ENCODE results near the gene DEPP1.

GRCh38 chr10:44959247-44960087, 19.1 kb downstream of the DEPP1 start, which contains the start of gene RASSF4:
- TF ChIP-seq CTCF (IDR thresholded peaks at IDR 0.05; ENCODE audit: poor library complexity, severe bottlenecking) (no peak), EP300 (conservative IDR thresholded peaks at IDR 0.05; ENCODE audit: poor library complexity, severe bottlenecking) (no peak), POLR2AphosphoS5 (IDR thresholded peaks at IDR 0.05) (peak; percentile 37), RAD21 (conservative IDR thresholded peaks at IDR 0.05) (peak; percentile 27), EZH2 (IDR thresholded peaks at IDR 0.05; ENCODE audit: borderline replicate concordance, insufficient read depth, low read length, poor library complexity, severe bottlenecking) (no peak), MXI1 (conservative IDR thresholded peaks at IDR 0.05; ENCODE audit: poor library complexity, severe bottlenecking) (peak; percentile 55)
